K562 (cell line): ENCODE measurements around the gene OXNAD1. TPM values are rescaled to one million over a fixed set of nuclear protein-coding genes. Genes with fewer than 3 reads are reported as not detected.

Source experiments
- CREB1 ChIP-seq, 2 experiments: sonication (generic) in 1 of 2; formaldehyde crosslinking in 1 of 2; IDR thresholded peaks; 2 replicates each; pipeline versions ENCODE4 v1.6.1 to v1.8.0; 2012 to 2022; ENCODE audit warnings: inconsistent platforms in 1 of 2, mild to moderate bottlenecking in 1 of 2, missing genetic modification reagents in 1 of 2, moderate library complexity in 1 of 2
- FOXA3 ChIP-seq, 2 experiments: fragments of 450-650 bp in 1 of 2; sonication (generic) in 1 of 2; formaldehyde crosslinking; IDR thresholded peaks in 1 of 2; conservative IDR thresholded peaks in 1 of 2; 2 replicates each; pipeline versions ENCODE4 v1.4.0 to v1.8.0; 2020 to 2022; ENCODE audit warnings: mild to moderate bottlenecking in 2 of 2, missing genetic modification reagents in 1 of 2
- GABPB2 ChIP-seq: fragments of 250-450 bp; sonication (Bioruptor Pico); conservative IDR thresholded peaks from 2 replicates; pipeline ENCODE4 v1.5.1; 2021; ENCODE audit warnings: mild to moderate bottlenecking
- HDAC8 ChIP-seq: fragments of 450-650 bp; IDR thresholded peaks from 2 replicates; pipeline ENCODE4 v1.6.1; 2016; ENCODE audit warnings: mild to moderate bottlenecking, missing genetic modification characterization, moderate library complexity, missing compliant biosample characterization
- MCM5 ChIP-seq: fragments of 450-650 bp; IDR thresholded peaks from 2 replicates; pipeline ENCODE4 v1.6.1; 2016; ENCODE audit warnings: low read depth
- NFIX ChIP-seq: fragments of 250-450 bp; sonication (Bioruptor Pico); IDR thresholded peaks from 2 replicates; pipeline ENCODE4 v1.4.0; 2020; ENCODE audit warnings: low read depth, mild to moderate bottlenecking, moderate library complexity
- PCBP2 ChIP-seq: fragments of 200-400 bp; formaldehyde crosslinking; IDR thresholded peaks from 2 replicates; pipeline ENCODE4 v1.6.1; 2018; ENCODE audit warnings: low read length, low read depth, mild to moderate bottlenecking, moderate library complexity; ENCODE audit not compliant: poor library complexity, severe bottlenecking
- RCOR1 ChIP-seq, 2 experiments: IDR thresholded peaks; 2 replicates each; pipeline ENCODE4 v1.6.1; 2012; ENCODE audit warnings: low read depth in 2 of 2, low read length in 2 of 2, borderline replicate concordance in 1 of 2, improper control_type of control experiment in 1 of 2
- RUNX1 ChIP-seq: sonication (generic); IDR thresholded peaks from 2 replicates; pipeline ENCODE4 v1.6.1; 2016; ENCODE audit warnings: antibody characterized with exemption, low read depth
- STAG1 ChIP-seq: sonication (generic); formaldehyde crosslinking; IDR thresholded peaks from 2 replicates; pipeline ENCODE4 v1.5.0; 2020; ENCODE audit warnings: missing genetic modification reagents, borderline replicate concordance
- TCFL5 ChIP-seq: fragments of 250-450 bp; sonication (Bioruptor Pico); conservative IDR thresholded peaks from 2 replicates; pipeline ENCODE4 v1.6.1; 2021; ENCODE audit warnings: mild to moderate bottlenecking, moderate library complexity, matching md5 sums
- ZFP1 ChIP-seq: fragments of 450-650 bp; formaldehyde crosslinking; IDR thresholded peaks from 2 replicates; pipeline ENCODE4 v1.4.0; 2020; ENCODE audit warnings: mild to moderate bottlenecking, mixed read lengths
- ZNF3 ChIP-seq: fragments of 250-450 bp; sonication (Bioruptor Pico); IDR thresholded peaks from 2 replicates; pipeline ENCODE4 v1.5.0; 2021; ENCODE audit warnings: mild to moderate bottlenecking, moderate library complexity
- ZNF324 ChIP-seq: fragments of 250-450 bp; sonication (Bioruptor Pico); IDR thresholded peaks from 2 replicates; pipeline ENCODE4 v1.4.0; 2020; ENCODE audit warnings: mild to moderate bottlenecking
- ZNF717 ChIP-seq: fragments of 250-450 bp; sonication (Bioruptor Pico); IDR thresholded peaks from 2 replicates; pipeline ENCODE4 v1.5.0; 2021
- ZNF830 ChIP-seq: fragments of 250-450 bp; sonication (Bioruptor Pico); IDR thresholded peaks from 2 replicates; pipeline ENCODE4 v1.5.0; 2021; ENCODE audit warnings: mild to moderate bottlenecking
- polyA plus RNA-seq, 8 experiments: library from polyadenylated mRNA; depleted of rRNA in 4 of 8; stranded (reverse) in 5 of 8; unstranded in 3 of 8; fragments of >200 nt; fragmentation: Nextera tagmentation in 2 of 8; fragmentation: Illumina TruSeq in 1 of 8; extraction: Ambion mirVana in 2 of 8; extraction: Trizol in 1 of 8; gene quantifications; 2 replicates each; pipeline versions ENCODE4 v1.2.1 to v1.2.3, GENCODE V29; 2011 to 2014; ENCODE audit warnings: inconsistent platforms in 1 of 8, missing spikeins in 1 of 8
- total RNA-seq, 7 experiments: library from RNA; depleted of rRNA in 6 of 7; stranded (reverse); fragments of >200 nt in 6 of 7; fragmentation: Illumina TruSeq in 2 of 7; extraction: Trizol in 2 of 7; gene quantifications; 2 replicates each; pipeline versions ENCODE4 v1.2.1 to v1.2.3, GENCODE V29; 2011 to 2021; ENCODE audit warnings: low replicate concordance in 1 of 7
- TF ChIP-seq, protein P1 (sequence below): fragments of 250-450 bp; sonication (Bioruptor Pico); IDR thresholded peaks from 2 replicates; pipeline ENCODE4 v1.5.0; 2021
- TF ChIP-seq, protein P2 (sequence below): IDR thresholded peaks from 3 replicates; pipeline ENCODE4 v1.6.1; 2011; ENCODE audit warnings: borderline replicate concordance, mild to moderate bottlenecking; ENCODE audit not compliant: insufficient read length, insufficient read depth
- TF ChIP-seq, protein P3 (sequence below): fragments of 450-650 bp; IDR thresholded peaks from 2 replicates; pipeline ENCODE4 v1.7.1; 2018; ENCODE audit warnings: mild to moderate bottlenecking, low read depth; ENCODE audit not compliant: partially characterized antibody
- TF ChIP-seq, protein P4 (sequence below): fragments of 250-450 bp; sonication (Bioruptor Pico); IDR thresholded peaks from 2 replicates; pipeline ENCODE4 v1.8.0; 2022; ENCODE audit warnings: inconsistent platforms, mild to moderate bottlenecking, moderate library complexity, borderline replicate concordance

OXNAD1 gene
- total and polyA plus RNA-seq, 9 of the 15 experiments (the other 6 are each of a cell fraction or from before 2014, with no cell fraction given), result 12.8 to 44.4 (median 41.1) TPM

DNA sequence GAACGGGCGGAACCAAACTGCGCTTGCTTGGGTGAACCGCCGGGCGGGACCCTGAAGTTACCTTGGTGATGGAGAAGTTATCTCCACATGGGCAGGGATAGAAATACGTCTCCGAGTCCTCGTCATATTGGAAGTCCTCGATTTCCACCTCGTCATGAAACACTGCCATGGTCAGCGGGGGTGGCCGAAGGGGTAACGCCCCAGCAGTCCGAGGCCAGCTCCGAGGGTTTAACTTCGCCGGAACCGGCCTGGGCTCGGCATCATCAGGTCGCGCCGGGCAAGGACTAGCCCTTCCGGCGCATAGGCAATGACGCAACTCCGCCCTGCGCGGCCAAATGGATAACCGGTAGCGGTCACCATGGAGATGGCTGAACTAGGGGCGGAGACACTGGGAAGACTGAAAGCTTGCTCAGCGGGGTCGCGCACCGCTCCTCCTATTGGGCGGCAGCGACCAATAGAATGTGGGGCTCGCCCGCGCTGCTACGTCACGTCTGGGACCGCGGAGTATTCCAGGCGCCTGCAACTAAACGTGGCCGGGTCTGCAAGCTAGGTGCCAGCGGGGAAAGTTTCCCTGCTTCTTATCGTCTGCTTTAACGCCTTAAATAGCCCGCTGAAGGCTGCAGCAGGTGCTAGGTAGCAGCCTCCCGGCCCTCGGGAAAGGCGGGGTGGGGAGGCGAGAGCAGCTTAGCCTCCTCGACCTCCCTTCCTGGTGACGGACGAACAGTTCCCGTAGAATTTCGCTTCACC is at the start of gene OXNAD1, which contains the start of gene DPH3 (continued):
- peak; percentile 100 for TF ChIP-seq CREB1 (IDR thresholded peaks at IDR 0.05)
- TF ChIP-seq CREB1 (CRISPR knock-in tag; IDR thresholded peaks at IDR 0.05), result peak; percentile 100
- TF ChIP-seq RCOR1 (IDR thresholded peaks at IDR 0.05; ENCODE audit: borderline replicate concordance in 1 of 2, low read depth in 2 of 2, low read length in 2 of 2), result peak in 1 of 2 experiments; percentile 69; a peak in 2 of 4 replicates
- TF ChIP-seq ZNF3 (CRISPR knock-in tag), result no peak
- peak; percentile 24; the same call in 1 of the 2 replicates for TF ChIP-seq ZFP1
- TF ChIP-seq, protein P1, sequence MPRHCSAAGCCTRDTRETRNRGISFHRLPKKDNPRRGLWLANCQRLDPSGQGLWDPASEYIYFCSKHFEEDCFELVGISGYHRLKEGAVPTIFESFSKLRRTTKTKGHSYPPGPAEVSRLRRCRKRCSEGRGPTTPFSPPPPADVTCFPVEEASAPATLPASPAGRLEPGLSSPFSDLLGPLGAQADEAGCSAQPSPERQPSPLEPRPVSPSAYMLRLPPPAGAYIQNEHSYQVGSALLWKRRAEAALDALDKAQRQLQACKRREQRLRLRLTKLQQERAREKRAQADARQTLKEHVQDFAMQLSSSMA (CRISPR knock-in tag), result no peak
- no peak for TF ChIP-seq TCFL5 (CRISPR knock-in tag)
- no peak for TF ChIP-seq ZNF717
- TF ChIP-seq ZNF830 (CRISPR knock-in tag), result no peak
- TF ChIP-seq, protein P2, sequence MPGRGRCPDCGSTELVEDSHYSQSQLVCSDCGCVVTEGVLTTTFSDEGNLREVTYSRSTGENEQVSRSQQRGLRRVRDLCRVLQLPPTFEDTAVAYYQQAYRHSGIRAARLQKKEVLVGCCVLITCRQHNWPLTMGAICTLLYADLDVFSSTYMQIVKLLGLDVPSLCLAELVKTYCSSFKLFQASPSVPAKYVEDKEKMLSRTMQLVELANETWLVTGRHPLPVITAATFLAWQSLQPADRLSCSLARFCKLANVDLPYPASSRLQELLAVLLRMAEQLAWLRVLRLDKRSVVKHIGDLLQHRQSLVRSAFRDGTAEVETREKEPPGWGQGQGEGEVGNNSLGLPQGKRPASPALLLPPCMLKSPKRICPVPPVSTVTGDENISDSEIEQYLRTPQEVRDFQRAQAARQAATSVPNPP, result no peak
- no peak for TF ChIP-seq MCM5
- TF ChIP-seq NFIX, result no peak
- no peak; the same call in 1 of the 2 replicates for TF ChIP-seq RUNX1
- TF ChIP-seq, protein P3, sequence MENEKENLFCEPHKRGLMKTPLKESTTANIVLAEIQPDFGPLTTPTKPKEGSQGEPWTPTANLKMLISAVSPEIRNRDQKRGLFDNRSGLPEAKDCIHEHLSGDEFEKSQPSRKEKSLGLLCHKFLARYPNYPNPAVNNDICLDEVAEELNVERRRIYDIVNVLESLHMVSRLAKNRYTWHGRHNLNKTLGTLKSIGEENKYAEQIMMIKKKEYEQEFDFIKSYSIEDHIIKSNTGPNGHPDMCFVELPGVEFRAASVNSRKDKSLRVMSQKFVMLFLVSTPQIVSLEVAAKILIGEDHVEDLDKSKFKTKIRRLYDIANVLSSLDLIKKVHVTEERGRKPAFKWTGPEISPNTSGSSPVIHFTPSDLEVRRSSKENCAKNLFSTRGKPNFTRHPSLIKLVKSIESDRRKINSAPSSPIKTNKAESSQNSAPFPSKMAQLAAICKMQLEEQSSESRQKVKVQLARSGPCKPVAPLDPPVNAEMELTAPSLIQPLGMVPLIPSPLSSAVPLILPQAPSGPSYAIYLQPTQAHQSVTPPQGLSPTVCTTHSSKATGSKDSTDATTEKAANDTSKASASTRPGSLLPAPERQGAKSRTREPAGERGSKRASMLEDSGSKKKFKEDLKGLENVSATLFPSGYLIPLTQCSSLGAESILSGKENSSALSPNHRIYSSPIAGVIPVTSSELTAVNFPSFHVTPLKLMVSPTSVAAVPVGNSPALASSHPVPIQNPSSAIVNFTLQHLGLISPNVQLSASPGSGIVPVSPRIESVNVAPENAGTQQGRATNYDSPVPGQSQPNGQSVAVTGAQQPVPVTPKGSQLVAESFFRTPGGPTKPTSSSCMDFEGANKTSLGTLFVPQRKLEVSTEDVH, result peak; percentile 97
- no peak for TF ChIP-seq HDAC8 (tag)
- TF ChIP-seq STAG1, result no peak
- peak in 1 of 2 experiments; percentile 54; a peak in 1 of 4 replicates for TF ChIP-seq FOXA3 (CRISPR knock-in tag; conservative IDR thresholded peaks at IDR 0.05 in 1 of 2, IDR thresholded peaks at IDR 0.05 in 1 of 2)
- peak; percentile 24; the same call in 1 of the 2 replicates for TF ChIP-seq ZNF324 (CRISPR knock-in tag)
- no peak for TF ChIP-seq GABPB2 (CRISPR knock-in tag)
- no peak for TF ChIP-seq PCBP2
- TF ChIP-seq, protein P4, sequence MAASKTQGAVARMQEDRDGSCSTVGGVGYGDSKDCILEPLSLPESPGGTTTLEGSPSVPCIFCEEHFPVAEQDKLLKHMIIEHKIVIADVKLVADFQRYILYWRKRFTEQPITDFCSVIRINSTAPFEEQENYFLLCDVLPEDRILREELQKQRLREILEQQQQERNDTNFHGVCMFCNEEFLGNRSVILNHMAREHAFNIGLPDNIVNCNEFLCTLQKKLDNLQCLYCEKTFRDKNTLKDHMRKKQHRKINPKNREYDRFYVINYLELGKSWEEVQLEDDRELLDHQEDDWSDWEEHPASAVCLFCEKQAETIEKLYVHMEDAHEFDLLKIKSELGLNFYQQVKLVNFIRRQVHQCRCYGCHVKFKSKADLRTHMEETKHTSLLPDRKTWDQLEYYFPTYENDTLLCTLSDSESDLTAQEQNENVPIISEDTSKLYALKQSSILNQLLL (CRISPR knock-in tag), result no peak
